IMR-90 (cell line): Measurements from ENCODE around the gene STARD10.

Experiments used
- BHLHE40 ChIP-seq: fragments of 150-350 bp; IDR thresholded peaks from 2 replicates; pipeline ENCODE4 v1.6.1; 2016; ENCODE audit warnings: mild to moderate bottlenecking, low read depth, low read length
- CEBPB ChIP-seq: IDR thresholded peaks from 2 replicates; pipeline ENCODE4 v1.6.1; 2012; ENCODE audit warnings: low read depth, low read length, improper control_type of control experiment
- CHD1 ChIP-seq: IDR thresholded peaks from 2 replicates; pipeline ENCODE4 v1.6.1; 2012; ENCODE audit warnings: low read depth, low read length, improper control_type of control experiment
- CTCF ChIP-seq: conservative IDR thresholded peaks from 2 replicates; pipeline ENCODE4 v1.5.1; 2012; ENCODE audit warnings: mild to moderate bottlenecking, low read depth, low read length, improper control_type of control experiment
- ELK1 ChIP-seq: fragments of 150-350 bp; IDR thresholded peaks from 2 replicates; pipeline ENCODE4 v1.6.1; 2016; ENCODE audit warnings: low read depth, mild to moderate bottlenecking, low read length, moderate library complexity, borderline replicate concordance
- FOS ChIP-seq: fragments of 150-350 bp; IDR thresholded peaks from 2 replicates; pipeline ENCODE4 v1.6.1; 2016; ENCODE audit warnings: low read depth, low read length
- MAFK ChIP-seq: IDR thresholded peaks from 2 replicates; pipeline ENCODE4 v1.6.1; 2012; ENCODE audit warnings: low read depth, low read length, improper control_type of control experiment
- MXI1 ChIP-seq: IDR thresholded peaks from 2 replicates; pipeline ENCODE4 v1.6.1; 2012; ENCODE audit warnings: low read depth, mild to moderate bottlenecking, low read length, moderate library complexity, borderline replicate concordance
- NFE2L2 ChIP-seq: fragments of 150-350 bp; IDR thresholded peaks from 2 replicates; pipeline ENCODE4 v1.6.1; 2016; ENCODE audit warnings: low read depth, mild to moderate bottlenecking, low read length
- POLR2A ChIP-seq: IDR thresholded peaks from 2 replicates; pipeline ENCODE4 v1.6.1; 2012; ENCODE audit warnings: mild to moderate bottlenecking, low read depth, low read length
- RAD21 ChIP-seq: IDR thresholded peaks from 2 replicates; pipeline ENCODE4 v1.6.1; 2012; ENCODE audit warnings: low read length, improper control_type of control experiment
- RFX5 ChIP-seq: IDR thresholded peaks from 2 replicates; pipeline ENCODE4 v1.8.0; 2012; ENCODE audit warnings: low read depth, mild to moderate bottlenecking, low read length, moderate library complexity
- SMC3 ChIP-seq: fragments of 150-350 bp; IDR thresholded peaks from 2 replicates; pipeline ENCODE4 v1.6.1; 2016; ENCODE audit warnings: low read depth, mild to moderate bottlenecking, antibody characterized with exemption, low read length, moderate library complexity
- USF2 ChIP-seq: fragments of 150-350 bp; IDR thresholded peaks from 2 replicates; pipeline ENCODE4 v1.6.1; 2017; ENCODE audit warnings: mild to moderate bottlenecking, antibody characterized with exemption, low read length, low read depth

DNA sequence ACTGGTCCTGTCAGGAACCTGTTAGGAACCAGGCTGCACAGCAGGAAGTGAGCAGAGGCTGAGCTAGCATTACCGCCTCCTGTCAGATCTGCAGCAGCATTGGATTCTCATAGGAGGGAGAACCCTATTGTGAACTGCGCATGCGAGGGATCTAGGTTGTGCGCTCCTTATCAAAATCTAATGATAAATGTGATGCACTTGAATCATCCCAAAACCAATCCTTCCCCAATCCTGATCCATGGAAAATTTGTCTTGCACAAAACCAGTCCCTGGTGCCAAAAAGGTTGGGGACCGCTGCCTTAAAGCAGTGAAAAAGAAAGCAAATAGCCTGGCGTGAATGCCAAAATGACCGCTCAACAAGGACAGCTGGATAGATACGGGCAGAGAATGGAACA is 39.7 kb downstream of the STARD10 start:
- TF ChIP-seq CHD1, result no peak
- no peak for TF ChIP-seq MAFK
- no peak for TF ChIP-seq SMC3
- TF ChIP-seq CTCF, result no peak
- TF ChIP-seq RAD21, result no peak
- no peak for TF ChIP-seq RFX5
- TF ChIP-seq POLR2A, result no peak
- no peak for TF ChIP-seq NFE2L2
- no peak for TF ChIP-seq MXI1
- TF ChIP-seq FOS, result no peak
- no peak for TF ChIP-seq USF2
- no peak for TF ChIP-seq ELK1
- no peak for TF ChIP-seq CEBPB
- no peak for TF ChIP-seq BHLHE40
